HG03469 (cell line): Measurements from ENCODE around the gene PANK3.
"Not testable (repeated sequence)": the region's sequence is repeated elsewhere in the genome, so short reads cannot be mapped to it uniquely, and the experiment has no call there.

Source experiments
- ATAC-seq: cut with Tn5 transposase; IDR thresholded peaks from one replicate; pipeline ENCODE4 v1.9.1; 2021; ENCODE audit warnings: mild to moderate bottlenecking, moderate library complexity, moderate number of reproducible peaks; ENCODE audit not compliant: unreplicated experiment

Gene PANK3

GRCh38 chr5:168596122-168596521 lies 17.0 kb upstream of the PANK3 start:
- ATAC-seq = not testable (repeated sequence)

DNA sequence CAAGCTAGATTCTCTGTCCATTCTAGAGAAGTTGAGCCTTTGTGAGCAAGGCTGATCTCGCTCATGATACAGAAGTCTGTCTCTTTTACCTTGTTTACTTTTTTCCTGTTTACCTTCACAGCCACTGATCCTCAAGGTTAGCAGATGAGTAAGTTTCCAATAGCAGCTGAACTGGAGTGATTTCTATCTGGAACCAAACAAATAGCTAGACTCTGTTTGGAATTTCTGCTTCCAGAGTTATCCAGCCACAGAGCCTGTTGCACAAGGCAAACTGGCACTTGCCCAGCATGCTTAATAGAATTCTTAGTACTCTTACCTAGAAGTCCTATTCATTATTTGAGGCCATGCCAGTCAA lies 12.8 kb upstream of the PANK3 start:
- no peak for ATAC-seq

DNA sequence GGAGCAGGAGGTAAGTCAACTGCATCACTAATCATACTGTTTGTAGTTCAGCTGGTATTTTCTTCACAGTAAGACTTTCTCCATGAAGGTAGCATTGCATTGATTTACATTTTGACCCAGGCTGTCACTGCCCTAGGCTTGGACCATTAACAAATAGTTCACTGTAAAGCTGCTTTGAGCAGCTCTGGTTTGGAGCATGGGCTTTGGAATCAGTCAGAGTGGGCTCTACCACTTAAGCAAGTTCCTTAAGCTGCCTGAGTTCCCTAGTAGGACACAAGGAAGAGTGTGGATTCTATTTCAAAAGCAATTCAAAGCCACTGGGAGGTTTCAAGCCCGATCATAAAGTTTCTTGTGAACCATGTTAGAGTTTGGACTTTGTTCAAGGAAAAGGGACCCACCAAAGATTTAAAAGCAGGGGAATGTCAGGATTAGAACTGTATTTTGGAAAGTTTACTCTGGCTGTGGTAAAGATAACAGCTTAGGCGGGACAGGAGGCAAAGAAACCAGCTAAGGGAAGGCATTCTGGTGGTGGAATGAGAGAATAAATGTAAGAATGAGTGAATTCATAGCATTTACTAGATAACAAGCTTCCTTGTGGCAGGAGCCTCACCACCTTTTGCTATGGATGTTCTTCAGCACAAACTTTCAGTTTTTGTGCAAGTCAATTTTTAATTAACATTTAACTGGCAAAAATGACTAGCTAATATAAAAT lies 12.3 kb upstream of the PANK3 start:
- ATAC-seq = no peak

- ATAC-seq = no peak
Observed at GRCh38 chr5:168590666-168591065, 11.5 kb upstream of the PANK3 start.

DNA sequence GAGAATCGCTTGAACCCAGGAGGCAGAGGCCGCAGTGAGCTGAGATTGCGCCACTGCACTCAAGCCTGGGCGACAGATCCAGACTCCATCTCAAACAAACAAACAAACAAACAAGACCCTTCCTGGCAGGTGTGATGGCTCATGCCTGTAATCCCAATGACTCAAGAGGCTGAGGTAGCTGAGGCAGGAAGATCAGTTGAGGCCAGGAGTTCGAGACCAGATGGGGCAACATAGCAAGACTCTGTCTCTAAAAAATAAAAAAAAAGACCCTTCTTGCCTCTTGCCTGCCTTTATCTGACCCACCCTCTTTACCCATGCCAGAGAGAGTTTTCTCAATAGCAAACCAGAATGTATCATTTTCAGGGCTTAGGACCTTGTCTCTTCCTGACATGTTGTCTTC lies 8.8 kb upstream of the PANK3 start:
- no peak for ATAC-seq

- ATAC-seq = no peak
Observed at GRCh38 chr5:168585119-168585856, 6.1 kb upstream of the PANK3 start.

- ATAC-seq = peak; percentile 33
Observed at GRCh38 chr5:168583742-168584482, 4.7 kb upstream of the PANK3 start.

DNA sequence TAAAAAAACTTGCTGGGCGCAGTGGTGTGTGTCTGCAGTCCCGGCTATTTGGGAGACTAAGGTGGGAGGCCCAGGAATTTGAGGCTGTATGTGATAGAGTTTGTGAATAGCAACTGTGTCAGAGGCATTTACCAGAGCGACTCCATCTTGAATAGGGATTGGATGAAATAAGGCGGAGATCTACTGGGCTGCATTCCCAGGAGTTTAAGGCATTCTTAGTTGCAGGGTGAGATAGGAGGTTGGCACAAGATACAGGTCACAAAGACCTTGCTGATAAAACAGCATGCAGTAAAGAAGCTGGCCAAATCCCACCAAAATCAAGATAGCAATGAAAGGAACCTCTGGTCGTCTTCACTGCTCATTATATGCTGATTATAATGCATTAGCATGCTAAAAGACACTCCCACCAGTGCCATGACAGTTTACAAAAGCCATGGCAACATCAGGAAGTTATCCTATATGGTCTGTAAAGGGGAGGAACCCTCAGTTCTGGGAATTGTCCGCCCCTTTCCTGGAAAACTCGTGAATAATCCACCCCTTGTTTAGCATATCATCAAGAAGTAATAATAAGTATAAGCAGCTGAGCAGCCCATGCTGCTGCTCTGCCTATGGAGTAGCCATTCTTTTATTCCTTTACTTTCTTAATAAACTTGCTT lies 1.8 kb upstream of the PANK3 start:
- not testable (repeated sequence) for ATAC-seq

DNA sequence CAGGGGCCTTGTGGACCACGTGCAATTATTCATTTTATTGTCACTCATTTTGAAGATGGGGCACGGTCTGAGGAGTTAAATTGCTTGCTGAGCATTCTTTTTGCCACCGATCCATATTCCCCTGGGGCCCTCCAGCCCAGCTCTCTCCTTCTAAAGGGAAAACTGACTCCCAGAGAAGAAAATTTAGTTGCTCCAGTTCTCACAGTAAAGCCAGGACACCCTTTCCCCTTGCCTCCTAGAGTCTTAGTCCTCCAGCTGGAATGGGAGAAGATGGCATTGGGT lies 1.0 kb upstream of the PANK3 start:
- ATAC-seq = no peak

DNA sequence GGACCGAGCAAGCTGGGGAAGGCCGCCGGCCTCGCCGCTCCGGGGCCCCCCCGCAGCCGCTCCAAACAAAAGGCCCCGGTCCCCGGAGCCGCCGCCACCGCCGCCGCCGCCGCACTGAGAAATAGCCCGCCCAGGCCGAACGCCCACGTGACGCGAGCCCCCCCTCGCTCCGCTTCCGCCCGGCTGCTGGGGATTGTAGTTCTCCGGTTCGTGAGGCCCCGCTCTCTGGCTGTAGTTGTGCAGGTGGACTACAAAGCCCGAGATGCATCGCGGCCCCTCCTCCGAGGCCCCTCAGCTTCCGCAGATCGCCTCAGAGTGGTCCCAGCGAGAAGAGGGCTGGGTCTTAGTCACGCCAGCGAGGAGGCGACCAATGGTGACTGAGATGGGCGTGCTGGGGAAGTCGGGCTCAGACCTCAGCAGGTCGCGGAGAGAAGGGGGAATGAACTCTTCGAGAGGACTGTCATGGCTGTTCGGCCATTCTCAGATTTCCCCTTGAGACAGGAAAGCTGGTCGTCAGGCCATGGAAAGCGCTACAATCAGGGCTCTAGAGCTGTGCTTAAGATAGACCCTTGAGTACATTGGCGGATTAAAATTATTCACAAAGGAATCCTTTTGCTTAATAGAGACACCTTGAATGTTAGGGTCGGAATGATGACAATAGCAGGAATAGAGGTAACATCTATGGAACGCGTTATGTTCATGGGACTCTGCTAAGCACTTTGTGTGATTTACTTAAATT lies 489 bp upstream of the PANK3 start:
- ATAC-seq = peak; percentile 86

DNA sequence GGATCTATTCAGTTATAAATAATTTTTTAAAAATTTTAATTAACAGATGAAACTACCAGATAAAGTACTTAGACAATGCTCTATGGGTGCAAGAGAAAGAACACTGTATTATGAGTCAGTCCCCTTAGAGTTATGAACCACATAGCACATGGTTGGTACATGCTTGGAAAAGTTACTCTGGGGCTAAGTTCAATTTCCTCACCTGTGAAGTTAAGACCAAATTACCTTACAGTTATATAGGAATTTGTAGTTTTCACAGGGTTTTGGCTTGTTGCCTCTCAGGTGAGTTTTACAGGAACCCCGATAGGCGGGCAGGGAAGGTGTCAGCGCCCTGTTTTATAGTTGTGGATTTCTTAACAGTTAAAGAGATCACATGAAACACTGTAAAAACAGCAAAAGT lies 1.2 kb downstream of the PANK3 start:
- ATAC-seq = no peak

GRCh38 chr5:168575391-168576372 lies 3.5 kb downstream of the PANK3 start:
- no peak for ATAC-seq

- ATAC-seq = not testable (repeated sequence)
Observed at GRCh38 chr5:168574156-168574555, 5.0 kb downstream of the PANK3 start.

DNA sequence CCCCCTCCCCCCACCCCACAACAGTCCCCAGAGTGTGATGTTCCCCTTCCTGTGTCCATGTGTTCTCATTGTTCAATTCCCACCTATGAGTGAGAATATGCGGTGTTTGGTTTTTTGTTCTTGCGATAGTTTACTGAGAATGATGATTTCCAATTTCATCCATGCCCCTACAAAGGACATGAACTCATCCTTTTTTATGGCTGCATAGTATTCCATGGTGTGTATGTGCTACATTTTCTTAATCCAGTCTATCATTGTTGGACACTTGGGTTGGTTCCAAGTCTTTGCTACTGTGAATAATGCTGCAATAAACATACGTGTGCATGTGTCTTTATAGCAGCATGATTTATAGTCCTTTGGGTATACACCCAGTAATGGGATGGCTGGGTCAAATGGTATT lies 5.5 kb downstream of the PANK3 start:
- ATAC-seq = not testable (repeated sequence)

DNA sequence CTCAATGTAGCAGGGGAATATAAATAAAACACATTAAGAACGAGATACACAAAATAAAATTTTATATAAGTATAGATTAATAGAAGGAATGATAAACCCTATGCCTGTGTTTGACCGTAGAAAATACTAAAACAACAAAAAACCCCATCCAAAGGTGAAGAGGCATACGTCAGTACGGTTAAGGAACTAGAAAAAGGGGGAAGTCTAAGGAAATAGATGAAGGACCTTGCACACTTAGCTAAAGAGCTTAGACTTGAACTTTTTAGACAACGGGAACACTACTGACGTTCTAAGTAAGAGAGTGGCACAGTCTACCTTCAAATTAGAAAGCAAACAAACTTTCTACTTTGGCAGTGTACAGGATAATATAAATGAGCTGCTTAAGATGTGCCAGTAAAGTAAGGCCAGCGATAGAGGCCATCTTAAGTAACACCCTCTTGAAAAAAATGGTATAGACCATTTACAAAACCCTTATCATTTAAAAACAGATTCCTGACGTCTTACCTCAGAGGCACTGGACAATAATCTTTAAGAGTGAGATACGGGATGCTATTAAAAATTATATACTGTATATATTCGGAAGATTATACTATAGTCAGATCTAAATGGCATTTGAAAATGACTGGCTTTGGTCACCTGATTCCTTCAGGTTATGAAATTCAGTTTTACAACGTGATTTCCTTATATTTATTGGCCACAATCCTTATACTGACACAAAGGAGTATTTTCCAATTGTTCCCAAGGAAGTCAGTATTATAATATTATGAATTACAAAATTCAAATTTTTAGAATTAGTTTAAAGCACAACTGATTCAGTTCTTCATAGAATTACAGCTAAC lies 8.5 kb downstream of the PANK3 start:
- no peak for ATAC-seq

GRCh38 chr5:168568738-168569137 lies 10.4 kb downstream of the PANK3 start:
- ATAC-seq = no peak

DNA sequence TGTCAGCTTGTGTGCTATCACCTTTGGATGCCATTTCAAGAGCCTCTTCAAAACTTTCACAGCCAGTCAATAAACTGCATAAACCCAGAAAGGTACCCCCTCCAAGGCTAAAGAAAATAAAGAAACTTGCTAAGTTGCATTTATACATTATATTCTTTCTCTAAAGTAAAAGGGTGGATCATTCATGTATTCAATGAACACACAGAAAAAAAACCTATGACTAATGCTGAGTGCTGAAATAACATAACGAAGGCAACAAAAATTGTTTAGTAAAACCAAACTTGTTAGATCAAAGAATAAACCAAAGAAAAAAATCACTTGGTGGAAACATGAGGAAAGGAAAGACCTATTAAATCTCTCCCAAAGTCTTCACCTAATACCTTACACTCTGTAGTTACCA lies 15.2 kb downstream of the PANK3 start:
- ATAC-seq = no peak

DNA sequence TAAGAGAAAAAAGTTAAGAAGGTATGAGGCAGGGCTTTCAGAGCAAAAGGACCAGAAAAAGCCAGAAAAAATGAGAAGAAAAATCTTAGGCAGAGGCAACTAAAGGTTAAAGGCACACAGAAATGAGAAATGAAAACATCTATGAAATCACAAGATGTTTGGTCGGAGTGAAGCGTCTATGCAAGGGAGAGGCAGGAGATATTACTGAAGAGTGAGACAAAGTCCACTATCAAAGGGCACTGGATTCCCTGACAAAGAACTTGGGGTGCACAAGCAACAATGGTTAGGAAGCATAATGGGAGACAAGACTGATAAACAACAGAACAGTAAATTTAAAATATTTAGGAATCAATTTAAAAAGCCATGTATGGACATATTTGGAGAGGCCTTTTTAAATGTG lies 16.9 kb downstream of the PANK3 start:
- no peak for ATAC-seq

DNA sequence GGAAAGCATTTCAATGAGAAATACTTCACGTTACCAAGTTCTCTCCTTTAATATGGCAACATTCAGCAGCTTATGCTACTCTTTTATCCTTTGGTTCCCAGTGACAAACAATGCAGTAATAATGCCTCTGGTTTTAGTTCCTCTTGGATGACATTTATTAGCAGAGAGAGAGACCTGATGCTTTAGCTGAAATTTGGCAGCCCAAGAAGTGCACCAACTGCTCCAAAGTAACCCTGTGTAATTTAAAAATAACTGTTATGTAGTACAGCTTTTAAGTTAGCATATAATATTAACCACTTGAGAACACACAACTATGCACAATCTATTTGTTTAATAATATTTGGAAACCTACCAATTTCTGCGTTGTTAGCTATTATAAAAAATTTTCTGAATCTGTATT lies 21.8 kb downstream of the PANK3 start:
- ATAC-seq = no peak
